Eye (tissue), 1 donor: Measurements from ENCODE around the gene SLC35A4.
"Not testable (repeated sequence)": the region's sequence is repeated elsewhere in the genome, so short reads cannot be mapped to it uniquely, and the experiment has no call there.

Experiments used
- DNase-seq: peaks from one replicate; pipeline ENCODE4 v3.0.0-alpha.2; 2015

SLC35A4 gene

GRCh38 chr5:140558542-140558941, 6.1 kb upstream of the SLC35A4 start:
- no peak for DNase-seq

- DNase-seq = no peak
Measured at GRCh38 chr5:140560227-140560626, 4.4 kb upstream of the SLC35A4 start.

GRCh38 chr5:140561753-140562523, 2.7 kb upstream of the SLC35A4 start:
- no peak for DNase-seq

- no peak for DNase-seq
Measured at GRCh38 chr5:140563596-140563995, 1.0 kb upstream of the SLC35A4 start.

- DNase-seq = no peak
Measured at GRCh38 chr5:140565024-140565779, 574 bp downstream of the SLC35A4 start.

GRCh38 chr5:140565780-140566095, 1.1 kb downstream of the SLC35A4 start:
- DNase-seq = no peak

- no peak for DNase-seq
Measured at GRCh38 chr5:140566665-140567064, 2.0 kb downstream of the SLC35A4 start.

GRCh38 chr5:140567136-140567818, 2.6 kb downstream of the SLC35A4 start:
- no peak for DNase-seq

- DNase-seq = no peak
Measured at GRCh38 chr5:140567871-140568270, 3.2 kb downstream of the SLC35A4 start.

- no peak for DNase-seq
Measured at GRCh38 chr5:140568443-140569063, 3.9 kb downstream of the SLC35A4 start.

- DNase-seq = no peak
Measured at GRCh38 chr5:140569197-140569596, 4.6 kb downstream of the SLC35A4 start.

- DNase-seq = no peak
Measured at GRCh38 chr5:140570058-140570457, 5.4 kb downstream of the SLC35A4 start.

- DNase-seq = no peak
Measured at GRCh38 chr5:140570488-140570887, 5.9 kb downstream of the SLC35A4 start.

- DNase-seq = no peak
Measured at GRCh38 chr5:140571105-140571504, 6.5 kb downstream of the SLC35A4 start.

- no peak for DNase-seq
Measured at GRCh38 chr5:140573683-140574082, 9.1 kb downstream of the SLC35A4 start.

- no peak for DNase-seq
Measured at GRCh38 chr5:140574165-140574564, 9.5 kb downstream of the SLC35A4 start.

GRCh38 chr5:140575309-140575708, 10.7 kb downstream of the SLC35A4 start:
- no peak for DNase-seq

GRCh38 chr5:140576776-140577201, 12.2 kb downstream of the SLC35A4 start:
- DNase-seq = no peak

- not testable (repeated sequence) for DNase-seq
Measured at GRCh38 chr5:140579188-140579747, 14.6 kb downstream of the SLC35A4 start.

GRCh38 chr5:140587495-140587894, 22.9 kb downstream of the SLC35A4 start:
- DNase-seq = no peak

GRCh38 chr5:140588311-140589070, 23.9 kb downstream of the SLC35A4 start:
- no peak for DNase-seq

GRCh38 chr5:140590861-140591260, 26.2 kb downstream of the SLC35A4 start:
- no peak for DNase-seq
